Mucosa of descending colon (tissue), 3 donors: ENCODE data around the gene ARAP2. TPM values are rescaled to one million over a fixed set of nuclear protein-coding genes. Genes with fewer than 3 reads are reported as not detected.

Source experiments
- ATAC-seq: fragments of 200-7000 bp; cut with Tn5 transposase; one replicate; pipeline ENCODE4 v1.9.1; 2020; ENCODE audit warnings: mild to moderate bottlenecking, moderate library complexity
- DNase-seq, 3 donors: peaks; one replicate each; pipeline ENCODE4 v3.0.0-alpha.2; 2020
- H3K36me3 ChIP-seq: fragments of 200-600 bp; one replicate; pipeline ENCODE4 v1.8.0; 2021; ENCODE audit warnings: low read depth, mild to moderate bottlenecking
- H3K4me1 ChIP-seq: fragments of 200-600 bp; one replicate; pipeline ENCODE4 v1.8.0; 2021; ENCODE audit warnings: low read depth, mild to moderate bottlenecking
- H3K4me3 ChIP-seq: fragments of 200-600 bp; one replicate; pipeline ENCODE4 v1.8.0; 2021; ENCODE audit warnings: mild to moderate bottlenecking
- H3K9me3 ChIP-seq: fragments of 200-600 bp; one replicate; pipeline ENCODE4 v1.8.0; 2021; ENCODE audit warnings: mild to moderate bottlenecking
- intact Hi-C, 2 donors: fragments of 100-400 bp; cut with DNase I in 1 of 2; cut with micrococcal nuclease in 1 of 2; formaldehyde crosslinking; loops; one replicate each; pipeline versions ENCODE4 v1.11.0 to v1.11.1; 2022; cut with DNase I, micrococcal nuclease
- total RNA-seq, 3 donors: library from RNA; stranded (reverse); fragmentation: NEBNext Ultra II Directional in 2 of 3; extraction: Animal tissue kit (Norgen Biotek cat#: 25700) in 2 of 3; gene quantifications; one replicate each; pipeline versions ENCODE4 v1.2.1 to v1.2.4, GENCODE V29; 2021 to 2023
- TF ChIP-seq, protein P1 (sequence below): fragments of 200-600 bp; IDR thresholded peaks from one replicate; pipeline ENCODE4 v1.8.0; 2022; ENCODE audit warnings: antibody characterized with exemption, mild to moderate bottlenecking
- donor health status: DM: no; HTN: no; CAD: no; lungs with moderate emphysema.
- donor health status: DM: no; HTN: no; CAD: no.
- donor health status: DM: no; HTN: yes; CAD: no.

Gene ARAP2
- total RNA-seq, 3 donors from 2014 or later = 21.7 to 27.9 (median 22.5) TPM

DNA sequence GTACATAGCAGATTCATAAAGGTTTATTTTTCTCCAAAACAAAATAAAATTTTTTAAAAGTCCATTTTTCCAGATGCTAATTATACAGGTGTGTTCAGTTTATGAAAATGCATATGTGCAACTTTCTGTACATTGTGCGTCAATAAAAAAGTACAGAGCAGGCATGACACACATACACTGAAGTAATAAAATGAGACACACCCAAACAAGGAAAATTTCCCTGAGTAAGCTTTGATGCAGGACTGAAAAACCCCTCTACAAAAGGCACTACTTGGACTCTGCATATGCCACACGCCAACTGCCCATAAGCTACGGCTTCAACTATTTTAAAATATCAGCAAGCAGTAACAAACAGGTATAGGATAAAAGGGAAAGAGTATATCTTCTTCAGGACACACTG is 13.8 kb downstream of the ARAP2 start:
- ATAC-seq = peak; percentile 93
- TF ChIP-seq, protein P1, sequence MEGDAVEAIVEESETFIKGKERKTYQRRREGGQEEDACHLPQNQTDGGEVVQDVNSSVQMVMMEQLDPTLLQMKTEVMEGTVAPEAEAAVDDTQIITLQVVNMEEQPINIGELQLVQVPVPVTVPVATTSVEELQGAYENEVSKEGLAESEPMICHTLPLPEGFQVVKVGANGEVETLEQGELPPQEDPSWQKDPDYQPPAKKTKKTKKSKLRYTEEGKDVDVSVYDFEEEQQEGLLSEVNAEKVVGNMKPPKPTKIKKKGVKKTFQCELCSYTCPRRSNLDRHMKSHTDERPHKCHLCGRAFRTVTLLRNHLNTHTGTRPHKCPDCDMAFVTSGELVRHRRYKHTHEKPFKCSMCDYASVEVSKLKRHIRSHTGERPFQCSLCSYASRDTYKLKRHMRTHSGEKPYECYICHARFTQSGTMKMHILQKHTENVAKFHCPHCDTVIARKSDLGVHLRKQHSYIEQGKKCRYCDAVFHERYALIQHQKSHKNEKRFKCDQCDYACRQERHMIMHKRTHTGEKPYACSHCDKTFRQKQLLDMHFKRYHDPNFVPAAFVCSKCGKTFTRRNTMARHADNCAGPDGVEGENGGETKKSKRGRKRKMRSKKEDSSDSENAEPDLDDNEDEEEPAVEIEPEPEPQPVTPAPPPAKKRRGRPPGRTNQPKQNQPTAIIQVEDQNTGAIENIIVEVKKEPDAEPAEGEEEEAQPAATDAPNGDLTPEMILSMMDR = no peak

DNA sequence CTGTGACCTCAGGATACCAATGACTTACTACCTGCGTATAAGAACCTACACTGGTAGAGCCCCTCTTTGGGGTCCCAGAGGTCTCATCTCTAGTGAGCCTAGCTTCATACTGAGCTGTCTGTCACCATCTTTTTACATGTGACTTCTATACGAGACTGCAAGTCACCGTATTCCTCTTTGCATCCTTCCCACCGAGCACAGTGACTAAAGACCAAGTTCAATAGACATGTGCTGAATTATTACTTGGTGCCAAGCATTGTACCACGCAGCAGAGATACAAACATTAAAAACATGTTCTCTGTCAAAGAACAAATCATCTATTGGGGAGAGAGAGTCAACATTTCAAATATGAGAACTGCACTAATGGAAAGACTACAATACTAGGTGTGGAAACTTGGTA is 16.4 kb downstream of the ARAP2 start:
- Histone ChIP-seq H3K4me1 (peaks cover 8% of the 10 kb centered on the region), H3K36me3 (no peaks in the 10 kb centered on the region), H3K9me3 (no peaks in the 10 kb centered on the region), H3K4me3 (no peak overlapping the region)
- DNase-seq = no peak
- no peak for ATAC-seq
- intact Hi-C loops = no loop called here
- TF ChIP-seq, protein P1 = no peak

More for the DNA sequence above, 13.8 kb downstream of the ARAP2 start:
- DNase-seq = no peak
- Histone ChIP-seq H3K36me3 (no peaks in the 10 kb centered on the region), H3K4me3 (no peak overlapping the region), H3K4me1 (peaks cover 3% of the 10 kb centered on the region), H3K9me3 (no peaks in the 10 kb centered on the region)
- intact Hi-C loops = no loop called here

DNA sequence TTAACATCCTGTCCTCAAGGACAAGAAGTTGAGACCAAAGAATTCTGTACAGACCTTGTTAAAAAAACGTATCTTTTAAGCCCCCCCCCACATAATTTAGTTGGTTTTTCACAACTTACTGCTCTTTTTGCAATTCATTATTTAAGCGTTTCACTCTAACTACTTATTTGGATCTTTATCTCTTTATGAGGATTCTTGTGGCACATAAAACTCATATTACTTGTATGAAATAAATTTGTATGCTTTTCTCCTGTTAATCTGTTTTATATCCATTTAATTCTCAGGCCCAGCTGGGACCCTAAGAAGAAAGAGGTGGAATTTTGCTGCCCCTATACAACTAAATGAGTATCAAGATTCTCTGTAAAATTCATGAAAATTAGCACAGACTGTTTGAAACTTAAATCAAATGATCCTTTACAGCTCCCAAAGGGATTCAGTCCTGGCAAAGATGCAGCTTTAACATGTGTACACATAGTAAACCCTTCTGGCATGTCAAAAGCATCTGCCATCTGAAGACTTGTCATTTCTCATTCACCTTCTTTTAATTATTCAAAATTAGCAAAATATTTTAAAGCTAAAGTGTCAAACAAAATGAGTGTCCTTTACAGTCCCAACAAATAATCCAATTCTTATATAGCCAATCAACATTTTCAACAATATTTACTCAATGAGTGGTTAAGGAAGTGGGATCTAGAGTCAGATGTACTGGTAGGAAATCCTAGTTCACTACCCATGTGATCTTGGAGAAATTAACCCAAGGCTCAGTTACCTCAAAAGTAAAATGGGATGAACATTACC is 17.7 kb downstream of the ARAP2 start:
- TF ChIP-seq, protein P1 = no peak
- peaks cover 8% of the 10 kb centered on the region for H3K4me1 ChIP-seq
- no peak for ATAC-seq
- no peak overlapping the region for H3K4me3 ChIP-seq
- H3K9me3 ChIP-seq = no peaks in the 10 kb centered on the region
- no peak for DNase-seq
- intact Hi-C loops = no loop called here
- H3K36me3 ChIP-seq = no peaks in the 10 kb centered on the region

DNA sequence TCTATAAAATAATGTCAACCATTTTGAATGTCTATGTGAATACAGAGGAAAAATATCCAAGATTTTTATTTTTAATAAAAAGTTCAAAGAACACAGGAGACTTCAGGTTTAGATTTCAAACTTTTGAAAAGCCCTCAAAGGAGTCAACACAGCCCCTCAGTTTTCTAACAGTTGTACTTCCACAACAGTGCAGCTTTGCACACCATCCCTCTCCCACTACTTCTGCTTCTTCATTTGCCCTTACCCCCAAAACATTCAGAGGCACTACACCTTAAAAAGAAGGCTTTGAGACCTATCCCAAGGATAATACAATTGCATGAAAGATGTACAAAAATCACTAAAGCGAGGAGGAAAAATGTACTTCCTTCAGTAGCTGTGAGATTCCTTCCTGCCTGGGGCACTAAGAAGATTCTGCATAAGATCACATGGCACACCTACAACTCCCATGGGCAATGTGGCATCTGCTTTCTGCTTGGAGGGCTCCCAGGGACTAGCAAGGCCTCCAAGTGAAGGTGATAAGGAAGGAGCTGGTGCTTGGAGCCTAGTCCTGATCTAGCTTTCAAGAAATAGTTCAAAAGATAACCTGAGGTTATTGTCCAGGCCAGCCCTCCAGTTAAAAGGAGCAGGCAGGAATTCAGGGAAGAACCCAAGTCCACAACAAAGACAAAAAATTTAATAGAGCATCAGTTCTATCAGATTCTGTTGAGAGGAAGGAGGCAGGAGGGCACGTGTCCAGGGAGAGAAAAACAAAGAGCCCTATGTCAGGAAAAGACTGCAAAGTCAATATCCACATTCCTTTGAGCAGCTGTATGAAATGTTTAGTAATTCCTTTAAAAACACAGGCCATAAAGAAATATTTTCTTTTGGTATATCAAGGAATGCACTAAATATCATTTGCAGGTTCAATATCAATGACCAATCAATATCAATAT is 19.1 kb downstream of the ARAP2 start:
- intact Hi-C loops = no loop called here
- peaks cover 5% of the 10 kb centered on the region for H3K4me1 ChIP-seq
- no peak for DNase-seq
- H3K9me3 ChIP-seq = no peaks in the 10 kb centered on the region
- no peaks in the 10 kb centered on the region for H3K36me3 ChIP-seq
- peak; percentile 58 for ATAC-seq
- no peak overlapping the region for H3K4me3 ChIP-seq
- TF ChIP-seq, protein P1 = no peak

DNA sequence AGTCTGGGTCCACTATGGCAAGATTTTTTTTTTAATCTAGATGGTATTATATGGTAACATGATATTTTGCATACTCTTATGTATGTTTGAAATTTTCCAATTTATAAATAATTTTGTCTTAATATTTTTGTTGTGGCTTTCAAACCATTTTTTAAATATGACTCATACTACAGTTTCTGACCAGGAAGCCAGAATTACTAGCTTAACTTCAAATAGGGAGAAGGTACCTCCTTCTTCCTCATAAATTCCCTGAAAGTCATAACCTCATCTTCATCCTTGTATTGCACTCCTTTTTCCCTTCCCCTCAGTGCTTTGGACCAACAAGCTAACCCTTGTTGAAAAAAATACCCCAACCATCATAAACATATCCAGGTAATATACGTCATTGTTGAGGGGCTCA is 21.6 kb downstream of the ARAP2 start:
- no peaks in the 10 kb centered on the region for H3K36me3 ChIP-seq
- DNase-seq = no peak
- no peak for ATAC-seq
- H3K9me3 ChIP-seq = no peaks in the 10 kb centered on the region
- intact Hi-C loops = no loop called here
- H3K4me1 ChIP-seq = peaks cover 5% of the 10 kb centered on the region
- no peak overlapping the region for H3K4me3 ChIP-seq
- TF ChIP-seq, protein P1 = no peak
